ENCODE results near the gene RFX6.

Gene RFX6

GRCh38 chr6:116876107-116876506 is 935 bp upstream of the RFX6 start:
- H3K9me3 ChIP-seq (ENCODE audit: insufficient read depth, low read depth, low read length): peaks cover 2% of the 10 kb centered on the region
- H3K4ac ChIP-seq (ENCODE audit: low read depth, low read length): no peak overlapping the region
- no peaks in the 10 kb centered on the region for H3K79me1 ChIP-seq (ENCODE audit: low read length)
- H3K36me3 ChIP-seq (ENCODE audit: control insufficient read depth in 1 of 2, insufficient read depth in 2 of 2, low read length in 2 of 2): no peaks in the 10 kb centered on the region
- H4K91ac ChIP-seq (ENCODE audit: low read depth, low read length): no peak overlapping the region
- H3K18ac ChIP-seq (ENCODE audit: low read length): no peak overlapping the region
- H3K4me1 ChIP-seq (ENCODE audit: control insufficient read depth in 1 of 2, insufficient read depth in 2 of 2, low read length in 2 of 2): peaks cover 3 to 4% of the 10 kb centered on the region in 2 experiments
- no CpG with 5 or more reads among the region's 8 CpGs for WGBS (ENCODE audit: extremely low coverage, insufficient coverage, insufficient read length)
- no peak overlapping the region for H4K12ac ChIP-seq (ENCODE audit: low read depth, low read length)
- H3K27ac ChIP-seq (ENCODE audit: low read depth, low read length): no peak overlapping the region
- no peak overlapping the region for H3K4me2 ChIP-seq (ENCODE audit: low read length)
- no peak overlapping the region for H2BK120ac ChIP-seq (ENCODE audit: insufficient read depth, low read length, poor library complexity)
- H3K14ac ChIP-seq (ENCODE audit: low read length): no peak overlapping the region
- no peak overlapping the region for H3K4me3 ChIP-seq (ENCODE audit: low read depth, low read length)
- no peaks in the 10 kb centered on the region for H3K79me2 ChIP-seq (ENCODE audit: control insufficient read depth, insufficient read depth, low read length, poor library complexity)
- DNase-seq: no peak
- no peak overlapping the region for H3K9ac ChIP-seq (ENCODE audit: low read length)
- H2BK12ac ChIP-seq (ENCODE audit: low read length): no peak overlapping the region
- no peak overlapping the region for H2AK5ac ChIP-seq (ENCODE audit: low read length)
- H2BK5ac ChIP-seq (ENCODE audit: low read depth, low read length, poor library complexity): no peak overlapping the region
- no peak overlapping the region for H4K8ac ChIP-seq (ENCODE audit: low read depth, low read length)
- H2AFZ ChIP-seq (ENCODE audit: insufficient read depth, low read length, poor library complexity): no peak overlapping the region
- peaks cover 21% of the 10 kb centered on the region for H3K27me3 ChIP-seq (ENCODE audit: insufficient read depth, low read length)
- no peak overlapping the region for H3K23ac ChIP-seq (ENCODE audit: low read length)

- H4K8ac ChIP-seq (ENCODE audit: low read depth, low read length): no peak overlapping the region
- H3K79me1 ChIP-seq (ENCODE audit: low read length): no peaks in the 10 kb centered on the region
- peaks cover 2% of the 10 kb centered on the region for H3K9me3 ChIP-seq (ENCODE audit: insufficient read depth, low read depth, low read length)
- peaks cover 3 to 4% of the 10 kb centered on the region in 2 experiments for H3K4me1 ChIP-seq (ENCODE audit: control insufficient read depth in 1 of 2, insufficient read depth in 2 of 2, low read length in 2 of 2)
- H2AFZ ChIP-seq (ENCODE audit: insufficient read depth, low read length, poor library complexity): no peak overlapping the region
- H2BK120ac ChIP-seq (ENCODE audit: insufficient read depth, low read length, poor library complexity): no peak overlapping the region
- peaks cover 21% of the 10 kb centered on the region for H3K27me3 ChIP-seq (ENCODE audit: insufficient read depth, low read length)
- no peak overlapping the region for H3K27ac ChIP-seq (ENCODE audit: low read depth, low read length)
- H2BK5ac ChIP-seq (ENCODE audit: low read depth, low read length, poor library complexity): no peak overlapping the region
- H2BK12ac ChIP-seq (ENCODE audit: low read length): no peak overlapping the region
- no peak for DNase-seq
- H4K12ac ChIP-seq (ENCODE audit: low read depth, low read length): no peak overlapping the region
- WGBS (ENCODE audit: extremely low coverage, insufficient coverage, insufficient read length): no CpG with 5 or more reads among the region's 10 CpGs
- H3K14ac ChIP-seq (ENCODE audit: low read length): no peak overlapping the region
- no peak overlapping the region for H3K4me2 ChIP-seq (ENCODE audit: low read length)
- H3K18ac ChIP-seq (ENCODE audit: low read length): no peak overlapping the region
- no peak overlapping the region for H3K4me3 ChIP-seq (ENCODE audit: low read depth, low read length)
- no peak overlapping the region for H3K23ac ChIP-seq (ENCODE audit: low read length)
- H2AK5ac ChIP-seq (ENCODE audit: low read length): no peak overlapping the region
- no peaks in the 10 kb centered on the region for H3K36me3 ChIP-seq (ENCODE audit: control insufficient read depth in 1 of 2, insufficient read depth in 2 of 2, low read length in 2 of 2)
- no peak overlapping the region for H4K91ac ChIP-seq (ENCODE audit: low read depth, low read length)
- no peaks in the 10 kb centered on the region for H3K79me2 ChIP-seq (ENCODE audit: control insufficient read depth, insufficient read depth, low read length, poor library complexity)
- no peak overlapping the region for H3K9ac ChIP-seq (ENCODE audit: low read length)
- H3K4ac ChIP-seq (ENCODE audit: low read depth, low read length): no peak overlapping the region
These were observed 701 bp downstream of the RFX6 start for GRCh38 chr6:116877743-116878142.

- Histone ChIP-seq H3K9me3 (ENCODE audit: insufficient read depth, low read depth, low read length) (no peaks in the 10 kb centered on the region), H4K91ac (ENCODE audit: low read depth, low read length) (no peak overlapping the region), H3K9ac (ENCODE audit: low read length) (no peak overlapping the region), H3K27me3 (ENCODE audit: insufficient read depth, low read length) (peaks cover 12% of the 10 kb centered on the region), H2AFZ (ENCODE audit: insufficient read depth, low read length, poor library complexity) (no peak overlapping the region), H2BK5ac (ENCODE audit: low read depth, low read length, poor library complexity) (no peak overlapping the region), H3K14ac (ENCODE audit: low read length) (no peak overlapping the region), H3K4me2 (ENCODE audit: low read length) (no peak overlapping the region), H3K23ac (ENCODE audit: low read length) (no peak overlapping the region), H3K4ac (ENCODE audit: low read depth, low read length) (no peak overlapping the region), H4K12ac (ENCODE audit: low read depth, low read length) (no peak overlapping the region), H3K79me2 (ENCODE audit: control insufficient read depth, insufficient read depth, low read length, poor library complexity) (no peaks in the 10 kb centered on the region), H2BK12ac (ENCODE audit: low read length) (no peak overlapping the region), H3K4me3 (ENCODE audit: low read depth, low read length) (no peak overlapping the region), H3K27ac (ENCODE audit: low read depth, low read length) (no peak overlapping the region), H3K18ac (ENCODE audit: low read length) (no peak overlapping the region), H3K79me1 (ENCODE audit: low read length) (no peaks in the 10 kb centered on the region), H3K36me3 (ENCODE audit: control insufficient read depth in 1 of 2, insufficient read depth in 2 of 2, low read length in 2 of 2) (no peaks in the 10 kb centered on the region), H2BK120ac (ENCODE audit: insufficient read depth, low read length, poor library complexity) (no peak overlapping the region), H3K4me1 (ENCODE audit: control insufficient read depth in 1 of 2, insufficient read depth in 2 of 2, low read length in 2 of 2) (peaks cover 3 to 4% of the 10 kb centered on the region in 2 experiments), H4K8ac (ENCODE audit: low read depth, low read length) (no peak overlapping the region), H2AK5ac (ENCODE audit: low read length) (no peak overlapping the region)
- peak in 1 of 2 donors; percentile 18 for DNase-seq
These were observed 4.2 kb downstream of the RFX6 start for GRCh38 chr6:116881236-116881635.

GRCh38 chr6:116883005-116883404 is 6.0 kb downstream of the RFX6 start:
- no peak overlapping the region for H3K14ac ChIP-seq (ENCODE audit: low read length)
- WGBS (ENCODE audit: extremely low coverage, insufficient coverage, insufficient read length): no CpG with 5 or more reads among the region's 1 CpG

More at GRCh38 chr6:116883005-116883404, 6.0 kb downstream of the RFX6 start:
- DNase-seq: no peak
- Histone ChIP-seq H4K12ac (ENCODE audit: low read depth, low read length) (no peak overlapping the region), H3K36me3 (ENCODE audit: control insufficient read depth in 1 of 2, insufficient read depth in 2 of 2, low read length in 2 of 2) (no peaks in the 10 kb centered on the region), H3K79me1 (ENCODE audit: low read length) (no peaks in the 10 kb centered on the region), H3K18ac (ENCODE audit: low read length) (no peak overlapping the region), H3K9me3 (ENCODE audit: insufficient read depth, low read depth, low read length) (no peaks in the 10 kb centered on the region), H3K23ac (ENCODE audit: low read length) (no peak overlapping the region), H3K4me1 (ENCODE audit: control insufficient read depth in 1 of 2, insufficient read depth in 2 of 2, low read length in 2 of 2) (no peaks in the 10 kb centered on the region), H3K4ac (ENCODE audit: low read depth, low read length) (no peak overlapping the region), H3K4me3 (ENCODE audit: low read depth, low read length) (no peak overlapping the region), H3K79me2 (ENCODE audit: control insufficient read depth, insufficient read depth, low read length, poor library complexity) (no peaks in the 10 kb centered on the region), H4K8ac (ENCODE audit: low read depth, low read length) (no peak overlapping the region), H3K4me2 (ENCODE audit: low read length) (no peak overlapping the region), H4K91ac (ENCODE audit: low read depth, low read length) (no peak overlapping the region), H2BK12ac (ENCODE audit: low read length) (no peak overlapping the region), H2BK120ac (ENCODE audit: insufficient read depth, low read length, poor library complexity) (no peak overlapping the region), H3K9ac (ENCODE audit: low read length) (no peak overlapping the region), H3K27me3 (ENCODE audit: insufficient read depth, low read length) (no peaks in the 10 kb centered on the region), H2AFZ (ENCODE audit: insufficient read depth, low read length, poor library complexity) (no peak overlapping the region), H3K27ac (ENCODE audit: low read depth, low read length) (no peak overlapping the region), H2BK5ac (ENCODE audit: low read depth, low read length, poor library complexity) (no peak overlapping the region), H2AK5ac (ENCODE audit: low read length) (no peak overlapping the region)

Measured in trophoblast cell (in vitro differentiated cells and primary cell).